Measurements from ENCODE around the gene RPL35. TPM values are rescaled to one million over a fixed set of nuclear protein-coding genes. Genes with fewer than 3 reads are reported as not detected.

The RPL35 gene
- total and polyA plus RNA-seq, 3 donors from 2014 or later, result 902 to 1,286 (median 1,119) TPM

DNA sequence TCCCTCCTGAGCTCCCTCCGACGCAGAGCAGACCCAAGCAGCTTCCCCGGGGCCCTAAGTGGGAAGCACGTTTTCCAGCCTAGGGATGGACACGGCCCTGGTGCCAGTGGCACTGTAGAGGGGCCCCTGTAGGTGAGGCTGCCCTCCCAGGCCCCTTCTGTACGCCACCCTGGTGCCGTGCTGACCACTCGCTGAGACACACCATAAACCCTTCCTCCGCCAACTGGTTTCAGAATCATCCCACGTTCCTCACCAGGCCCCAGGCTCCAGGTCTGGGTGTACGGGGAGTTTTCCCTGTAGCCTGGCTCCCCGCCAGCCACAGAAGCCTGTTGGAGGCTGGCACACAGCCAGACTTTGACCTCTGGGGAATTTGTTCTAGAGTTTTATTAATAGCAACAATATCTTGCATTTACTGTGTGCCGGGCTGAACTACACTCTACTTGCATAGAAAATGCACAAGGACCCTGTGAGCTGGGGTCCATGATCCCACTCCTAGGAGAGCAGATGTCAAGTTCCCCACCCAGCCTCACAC, 26.7 kb downstream of the RPL35 start:
- Histone ChIP-seq H3K27ac (peak overlapping the region in 1 of 2 donors; percentile 10), H3K9me3 (no peaks in the 10 kb centered on the region), H3K27me3 (no peaks in the 10 kb centered on the region), H3K4me1 (peaks cover 34% of the 10 kb centered on the region), H3K36me3 (ENCODE audit: low read depth, missing control alignments) (no peaks in the 10 kb centered on the region), H3K4me3 (no peak overlapping the region)
- DNase-seq, result peak; percentile 86
- intact Hi-C loops (cut with DNase I; ENCODE audit: low total_unique reads), result no loop called here
- TF ChIP-seq POLR2A (IDR thresholded peaks at IDR 0.05), result no peak
- TF ChIP-seq, protein P1, sequence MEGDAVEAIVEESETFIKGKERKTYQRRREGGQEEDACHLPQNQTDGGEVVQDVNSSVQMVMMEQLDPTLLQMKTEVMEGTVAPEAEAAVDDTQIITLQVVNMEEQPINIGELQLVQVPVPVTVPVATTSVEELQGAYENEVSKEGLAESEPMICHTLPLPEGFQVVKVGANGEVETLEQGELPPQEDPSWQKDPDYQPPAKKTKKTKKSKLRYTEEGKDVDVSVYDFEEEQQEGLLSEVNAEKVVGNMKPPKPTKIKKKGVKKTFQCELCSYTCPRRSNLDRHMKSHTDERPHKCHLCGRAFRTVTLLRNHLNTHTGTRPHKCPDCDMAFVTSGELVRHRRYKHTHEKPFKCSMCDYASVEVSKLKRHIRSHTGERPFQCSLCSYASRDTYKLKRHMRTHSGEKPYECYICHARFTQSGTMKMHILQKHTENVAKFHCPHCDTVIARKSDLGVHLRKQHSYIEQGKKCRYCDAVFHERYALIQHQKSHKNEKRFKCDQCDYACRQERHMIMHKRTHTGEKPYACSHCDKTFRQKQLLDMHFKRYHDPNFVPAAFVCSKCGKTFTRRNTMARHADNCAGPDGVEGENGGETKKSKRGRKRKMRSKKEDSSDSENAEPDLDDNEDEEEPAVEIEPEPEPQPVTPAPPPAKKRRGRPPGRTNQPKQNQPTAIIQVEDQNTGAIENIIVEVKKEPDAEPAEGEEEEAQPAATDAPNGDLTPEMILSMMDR (IDR thresholded peaks at IDR 0.05), result no peak
- WGBS, 2 donors, result 44 to 51% methylated on average over 8 to 13 of the region's 13 CpGs

DNA sequence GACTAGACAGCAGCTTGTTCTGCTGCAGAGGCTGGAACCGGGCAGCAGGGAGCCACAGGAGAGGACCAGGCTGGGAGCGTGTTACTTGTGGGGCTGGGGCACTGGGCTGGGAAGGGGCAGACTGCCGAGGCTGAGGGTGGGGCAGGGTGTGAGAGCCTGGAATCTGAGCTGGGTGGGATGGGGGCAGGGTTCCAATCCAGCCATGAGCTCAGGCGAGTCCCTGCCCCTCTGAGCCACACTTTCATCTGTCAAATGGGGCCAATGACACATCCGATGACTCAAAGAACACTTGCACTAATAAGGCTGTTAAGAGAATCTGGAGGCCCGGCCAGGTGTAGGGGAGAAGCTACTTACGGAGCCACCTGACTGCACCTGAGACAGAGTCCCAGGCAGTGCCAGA, 27.2 kb downstream of the RPL35 start:
- no peaks in the 10 kb centered on the region for H3K36me3 ChIP-seq (ENCODE audit: low read depth, missing control alignments)
- H3K27me3 ChIP-seq, result no peaks in the 10 kb centered on the region
- 84 to 90% methylated on average over 7 of the region's 7 CpGs for WGBS, 2 donors
- DNase-seq, result no peak
- peak overlapping the region in 1 of 2 donors; percentile 10 for H3K27ac ChIP-seq
- H3K9me3 ChIP-seq, result no peaks in the 10 kb centered on the region
- peaks cover 29% of the 10 kb centered on the region for H3K4me1 ChIP-seq
- intact Hi-C loops (cut with DNase I; ENCODE audit: low total_unique reads), result no loop called here
- TF ChIP-seq POLR2A (IDR thresholded peaks at IDR 0.05), result no peak
- TF ChIP-seq, protein P1 (IDR thresholded peaks at IDR 0.05), result no peak
- H3K4me3 ChIP-seq, result no peak overlapping the region

DNA sequence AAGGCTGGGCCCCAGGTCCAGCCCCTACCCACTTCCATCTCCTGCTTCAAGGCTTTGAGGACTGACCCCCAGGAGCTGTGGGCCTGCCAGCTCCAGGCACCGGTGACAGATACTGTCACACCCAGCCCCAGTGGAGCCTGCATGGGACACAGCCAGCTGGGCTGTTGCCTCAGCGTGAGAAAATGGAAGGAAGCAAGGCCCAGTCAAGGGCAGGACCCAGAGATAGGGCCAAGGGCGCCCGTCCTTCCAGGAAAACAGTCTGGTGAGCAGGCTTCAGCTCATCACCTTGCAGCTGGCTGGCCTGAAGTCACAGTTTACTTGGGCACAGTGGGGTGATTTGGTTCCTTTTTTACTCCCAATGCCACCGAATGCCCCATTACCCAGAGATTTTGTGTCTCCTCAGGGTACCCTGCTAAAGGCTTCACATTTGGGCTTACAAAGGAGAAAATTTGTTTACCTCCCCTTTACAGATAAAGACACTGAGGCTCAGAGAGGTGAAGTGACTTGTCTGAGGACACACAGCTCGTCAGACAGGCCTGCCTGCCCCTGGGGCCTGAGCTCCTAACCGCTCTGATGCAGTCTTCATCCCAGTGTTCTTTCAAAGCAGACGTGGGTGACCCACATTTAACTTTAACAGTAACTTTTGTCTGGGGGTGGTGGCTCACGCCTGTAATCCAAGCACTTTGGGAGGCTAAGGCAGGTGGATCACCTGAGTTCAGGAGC, 30.0 kb downstream of the RPL35 start:
- no peaks in the 10 kb centered on the region for H3K36me3 ChIP-seq (ENCODE audit: low read depth, missing control alignments)
- intact Hi-C loops (cut with DNase I; ENCODE audit: low total_unique reads), result no loop called here
- H3K27ac ChIP-seq, result no peak overlapping the region
- 52 to 70% methylated on average over 9 of the region's 9 CpGs for WGBS, 2 donors
- H3K27me3 ChIP-seq, result no peaks in the 10 kb centered on the region
- no peak for TF ChIP-seq POLR2A (IDR thresholded peaks at IDR 0.05)
- TF ChIP-seq, protein P1 (IDR thresholded peaks at IDR 0.05), result no peak
- H3K9me3 ChIP-seq, result no peaks in the 10 kb centered on the region
- peaks cover 27% of the 10 kb centered on the region for H3K4me1 ChIP-seq
- no peak overlapping the region for H3K4me3 ChIP-seq
- peak; percentile 74 for DNase-seq

DNA sequence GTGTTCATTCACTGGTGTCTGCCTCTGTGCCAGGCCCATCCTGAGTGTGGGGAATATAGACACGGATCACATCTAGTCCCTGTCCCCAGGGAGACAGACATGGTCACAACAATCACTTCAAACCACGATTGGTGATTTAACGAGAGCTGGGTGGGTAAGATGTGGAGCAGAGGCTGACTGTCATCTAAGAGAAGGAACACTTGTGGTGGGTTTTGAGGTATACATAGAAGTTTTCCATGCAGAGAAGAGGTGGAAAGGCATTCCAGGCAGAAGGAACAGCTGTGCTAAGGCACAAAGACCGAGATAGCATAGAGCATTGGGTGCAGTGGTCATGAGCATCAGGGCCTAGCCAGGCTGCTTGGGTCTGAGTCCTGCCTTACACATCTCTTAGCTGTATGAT, 31.2 kb downstream of the RPL35 start:
- Histone ChIP-seq H3K27ac (no peak overlapping the region), H3K9me3 (no peaks in the 10 kb centered on the region), H3K4me1 (peaks cover 27% of the 10 kb centered on the region), H3K4me3 (no peak overlapping the region), H3K27me3 (no peaks in the 10 kb centered on the region), H3K36me3 (ENCODE audit: low read depth, missing control alignments) (no peaks in the 10 kb centered on the region)
- DNase-seq, result no peak
- 67 to 71% methylated on average over 4 of the region's 4 CpGs for WGBS, 2 donors
- intact Hi-C loops (cut with DNase I; ENCODE audit: low total_unique reads), result no loop called here
- TF ChIP-seq, protein P1 (IDR thresholded peaks at IDR 0.05), result no peak
- no peak for TF ChIP-seq POLR2A (IDR thresholded peaks at IDR 0.05)

DNA sequence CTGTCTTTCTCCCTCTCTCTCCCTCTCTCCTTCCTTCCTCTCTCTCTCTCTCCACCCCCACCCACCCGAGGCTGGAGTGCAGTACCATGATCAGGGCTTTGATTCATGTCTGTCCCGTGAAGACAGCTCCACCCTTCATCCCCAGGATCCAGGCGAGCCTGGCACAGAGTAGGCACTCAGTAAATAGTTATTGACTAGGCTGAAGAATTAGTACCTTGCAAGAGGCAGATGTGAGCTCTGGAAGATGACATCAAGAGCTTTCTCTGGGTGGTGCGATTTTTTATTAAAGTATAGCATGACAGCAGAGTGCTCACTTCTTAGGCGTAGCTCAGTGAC, 32.5 kb downstream of the RPL35 start:
- Histone ChIP-seq H3K4me3 (no peak overlapping the region), H3K9me3 (no peaks in the 10 kb centered on the region), H3K36me3 (ENCODE audit: low read depth, missing control alignments) (no peaks in the 10 kb centered on the region), H3K27ac (no peak overlapping the region), H3K27me3 (no peaks in the 10 kb centered on the region), H3K4me1 (peaks cover 17% of the 10 kb centered on the region)
- 59 to 66% methylated on average over 5 of the region's 5 CpGs for WGBS, 2 donors
- DNase-seq, result no peak
- TF ChIP-seq, protein P1 (IDR thresholded peaks at IDR 0.05), result no peak
- TF ChIP-seq POLR2A (IDR thresholded peaks at IDR 0.05), result no peak
- intact Hi-C loops (cut with DNase I; ENCODE audit: low total_unique reads), result no loop called here

Measured in testis (tissue), 3 donors.